Panc1 (cell line): ENCODE measurements around the gene RGS14. TPM values are rescaled to one million over a fixed set of nuclear protein-coding genes. Genes with fewer than 3 reads are reported as not detected.

ENCODE experiments used
- ATAC-seq: fragments of 200-7000 bp; cut with Tn5 transposase; 2 replicates; pipeline ENCODE4 v1.9.1; 2020; ENCODE audit warnings: mild to moderate bottlenecking, moderate library complexity
- BruUV-seq: library from RNA; stranded (reverse); fragments of 400-500 nt; replicated peaks from 2 replicates; lab custom pipeline; 2021; lab: Mats Ljungman, UMichigan
- CTCF ChIA-PET: fragments of 300-600 bp; sonication (Branson Sonifier 250); formaldehyde crosslinking; loops from one replicate; lab custom pipeline; 2022; ENCODE audit warnings: antibody characterized with exemption; lab: Charles Lee
- POLR2A ChIA-PET: fragments of 300-600 bp; sonication (Branson Sonifier 250); formaldehyde crosslinking; loops from one replicate; lab custom pipeline; 2022; ENCODE audit warnings: antibody characterized with exemption; lab: Charles Lee
- DNase-seq: peaks from one replicate; pipeline ENCODE4 v3.0.0-alpha.2; 2010; ENCODE audit warnings: low read depth, low spot score
- H3K27ac ChIP-seq: 2 replicates; pipeline ENCODE4 v1.5.1; 2011; ENCODE audit warnings: mild to moderate bottlenecking, low read length, inconsistent platforms
- H3K27me3 ChIP-seq: fragments of 200-500 bp; sonication (Bioruptor generic); 2 replicates; pipeline ENCODE4 v1.6.0; 2014; ENCODE audit warnings: low read length, inconsistent platforms; ENCODE audit not compliant: control insufficient read depth, insufficient read depth
- H3K36me3 ChIP-seq: fragments of 200-500 bp; sonication (Bioruptor generic); 2 replicates; pipeline ENCODE4 v1.5.1; 2014; ENCODE audit warnings: inconsistent platforms, mild to moderate bottlenecking, low read length, moderate library complexity; ENCODE audit not compliant: control insufficient read depth, insufficient read depth
- H3K4me1 ChIP-seq: 2 replicates; pipeline ENCODE4 v1.5.1; 2011; ENCODE audit warnings: inconsistent platforms, mild to moderate bottlenecking, low read length, moderate library complexity; ENCODE audit not compliant: control insufficient read depth, insufficient read depth
- H3K4me3 ChIP-seq, 2 experiments: 2 replicates each; pipeline ENCODE4 v1.5.1; 2011 to 2012; ENCODE audit warnings: low read depth in 2 of 2, low read length in 2 of 2, mild to moderate bottlenecking in 2 of 2, inconsistent platforms in 1 of 2, moderate library complexity in 1 of 2
- H3K9me3 ChIP-seq: fragments of 200-500 bp; sonication (Bioruptor generic); 2 replicates; pipeline ENCODE4 v1.5.1; 2014; ENCODE audit warnings: low read depth, mild to moderate bottlenecking, inconsistent platforms, low read length, moderate library complexity; ENCODE audit not compliant: control insufficient read depth, insufficient read depth
- POLR2AphosphoS5 ChIP-seq: IDR thresholded peaks from 2 replicates; pipeline ENCODE4 v1.6.1; 2012; ENCODE audit warnings: mild to moderate bottlenecking, low read depth, low read length, moderate library complexity
- SIN3A ChIP-seq: IDR thresholded peaks from 2 replicates; pipeline ENCODE4 v1.6.1; 2012; ENCODE audit warnings: low read depth, mild to moderate bottlenecking, low read length, moderate library complexity, borderline replicate concordance; ENCODE audit not compliant: insufficient read depth
- TCF7L2 ChIP-seq: IDR thresholded peaks from 2 replicates; pipeline ENCODE4 v1.6.1; 2011; ENCODE audit warnings: mild to moderate bottlenecking, low read depth, low read length, inconsistent platforms
- in situ Hi-C: cut with HindIII; loops from 2 replicates; pipeline ENCODE4 v1.10.0; 2016; ENCODE audit warnings: low sequenced_read_pairs, low pct_unique_long_range_greater_than_20kb
- intact Hi-C: fragments of 100-400 bp; cut with micrococcal nuclease; formaldehyde crosslinking; loops from one replicate; pipeline ENCODE4 v1.10.0; 2022; ENCODE audit not compliant: unreplicated experiment
- total RNA-seq: library from RNA; stranded (reverse); gene quantifications from one replicate; pipeline ENCODE4 v1.2.1, GENCODE V29; 2021; ENCODE audit not compliant: unreplicated experiment
- TF ChIP-seq, protein P1 (sequence below), 2 experiments: IDR thresholded peaks; 2 replicates each; pipeline ENCODE4 v1.6.1; 2011 to 2012; ENCODE audit warnings: low read depth in 2 of 2, control low read depth in 1 of 2, low read length in 1 of 2, mild to moderate bottlenecking in 1 of 2, moderate library complexity in 1 of 2; ENCODE audit not compliant: insufficient read depth in 1 of 2
- TF ChIP-seq, protein P2 (sequence below): fragments of 450-650 bp; IDR thresholded peaks from 2 replicates; pipeline ENCODE4 v1.5.1; 2017; ENCODE audit warnings: mild to moderate bottlenecking

RGS14 gene
- total RNA-seq, 1 experiment from 2014 or later: 13.5 TPM

DNA sequence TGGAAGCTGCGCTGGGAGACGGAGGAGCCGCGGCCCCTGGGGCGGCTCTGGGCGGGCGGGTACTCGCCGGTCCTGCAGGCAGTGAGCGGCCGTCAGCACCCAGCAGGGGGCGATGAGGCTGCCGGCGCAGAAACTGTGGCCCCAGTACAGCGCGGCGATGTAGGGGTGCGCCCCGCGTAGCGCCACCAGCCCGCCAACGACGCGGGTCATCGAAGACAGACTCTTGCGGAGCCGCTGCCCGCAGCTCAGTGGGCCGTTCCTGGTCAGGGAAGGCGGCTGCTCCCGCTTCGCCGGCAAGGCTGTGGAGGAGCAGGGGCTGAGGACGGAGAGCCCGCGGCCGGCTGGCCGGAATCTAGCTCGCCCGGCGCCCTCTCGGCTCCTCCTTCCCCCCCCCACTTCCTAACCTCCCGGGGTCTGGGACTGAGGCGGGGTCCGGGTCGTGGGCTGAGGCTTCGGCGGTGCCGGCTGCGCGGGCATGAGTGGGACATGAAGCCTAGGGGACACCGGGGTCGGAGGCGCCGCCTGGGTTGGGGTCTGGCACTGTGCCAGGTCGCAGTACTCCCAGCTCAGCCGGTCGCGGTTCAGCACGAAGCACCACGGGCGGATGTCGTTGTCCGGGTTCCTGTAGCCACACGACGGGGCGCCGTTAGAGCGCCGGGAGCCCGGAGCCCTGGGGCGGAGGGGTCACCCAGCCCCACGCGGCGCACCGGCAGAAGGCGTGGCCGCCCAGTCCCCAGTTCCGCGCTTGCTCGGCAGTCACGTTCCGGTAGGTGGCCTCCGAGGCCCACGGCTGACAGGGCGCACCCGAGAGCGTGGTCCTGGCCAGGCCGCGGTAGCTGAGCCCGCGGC lies 46.3 kb downstream of the RGS14 start:
- TF ChIP-seq, protein P1, sequence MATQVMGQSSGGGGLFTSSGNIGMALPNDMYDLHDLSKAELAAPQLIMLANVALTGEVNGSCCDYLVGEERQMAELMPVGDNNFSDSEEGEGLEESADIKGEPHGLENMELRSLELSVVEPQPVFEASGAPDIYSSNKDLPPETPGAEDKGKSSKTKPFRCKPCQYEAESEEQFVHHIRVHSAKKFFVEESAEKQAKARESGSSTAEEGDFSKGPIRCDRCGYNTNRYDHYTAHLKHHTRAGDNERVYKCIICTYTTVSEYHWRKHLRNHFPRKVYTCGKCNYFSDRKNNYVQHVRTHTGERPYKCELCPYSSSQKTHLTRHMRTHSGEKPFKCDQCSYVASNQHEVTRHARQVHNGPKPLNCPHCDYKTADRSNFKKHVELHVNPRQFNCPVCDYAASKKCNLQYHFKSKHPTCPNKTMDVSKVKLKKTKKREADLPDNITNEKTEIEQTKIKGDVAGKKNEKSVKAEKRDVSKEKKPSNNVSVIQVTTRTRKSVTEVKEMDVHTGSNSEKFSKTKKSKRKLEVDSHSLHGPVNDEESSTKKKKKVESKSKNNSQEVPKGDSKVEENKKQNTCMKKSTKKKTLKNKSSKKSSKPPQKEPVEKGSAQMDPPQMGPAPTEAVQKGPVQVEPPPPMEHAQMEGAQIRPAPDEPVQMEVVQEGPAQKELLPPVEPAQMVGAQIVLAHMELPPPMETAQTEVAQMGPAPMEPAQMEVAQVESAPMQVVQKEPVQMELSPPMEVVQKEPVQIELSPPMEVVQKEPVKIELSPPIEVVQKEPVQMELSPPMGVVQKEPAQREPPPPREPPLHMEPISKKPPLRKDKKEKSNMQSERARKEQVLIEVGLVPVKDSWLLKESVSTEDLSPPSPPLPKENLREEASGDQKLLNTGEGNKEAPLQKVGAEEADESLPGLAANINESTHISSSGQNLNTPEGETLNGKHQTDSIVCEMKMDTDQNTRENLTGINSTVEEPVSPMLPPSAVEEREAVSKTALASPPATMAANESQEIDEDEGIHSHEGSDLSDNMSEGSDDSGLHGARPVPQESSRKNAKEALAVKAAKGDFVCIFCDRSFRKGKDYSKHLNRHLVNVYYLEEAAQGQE (IDR thresholded peaks at IDR 0.05; ENCODE audit: insufficient read depth in 1 of 2, low read depth in 2 of 2, low read length in 1 of 2): 0 out of 4 replicates have a peak, but pooled peaks of 1 of the 2 experiments have one; percentile 44
- TF ChIP-seq, protein P2, sequence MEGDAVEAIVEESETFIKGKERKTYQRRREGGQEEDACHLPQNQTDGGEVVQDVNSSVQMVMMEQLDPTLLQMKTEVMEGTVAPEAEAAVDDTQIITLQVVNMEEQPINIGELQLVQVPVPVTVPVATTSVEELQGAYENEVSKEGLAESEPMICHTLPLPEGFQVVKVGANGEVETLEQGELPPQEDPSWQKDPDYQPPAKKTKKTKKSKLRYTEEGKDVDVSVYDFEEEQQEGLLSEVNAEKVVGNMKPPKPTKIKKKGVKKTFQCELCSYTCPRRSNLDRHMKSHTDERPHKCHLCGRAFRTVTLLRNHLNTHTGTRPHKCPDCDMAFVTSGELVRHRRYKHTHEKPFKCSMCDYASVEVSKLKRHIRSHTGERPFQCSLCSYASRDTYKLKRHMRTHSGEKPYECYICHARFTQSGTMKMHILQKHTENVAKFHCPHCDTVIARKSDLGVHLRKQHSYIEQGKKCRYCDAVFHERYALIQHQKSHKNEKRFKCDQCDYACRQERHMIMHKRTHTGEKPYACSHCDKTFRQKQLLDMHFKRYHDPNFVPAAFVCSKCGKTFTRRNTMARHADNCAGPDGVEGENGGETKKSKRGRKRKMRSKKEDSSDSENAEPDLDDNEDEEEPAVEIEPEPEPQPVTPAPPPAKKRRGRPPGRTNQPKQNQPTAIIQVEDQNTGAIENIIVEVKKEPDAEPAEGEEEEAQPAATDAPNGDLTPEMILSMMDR: peak; percentile 82
- TF ChIP-seq TCF7L2: no peak
- peak; percentile 56; the same call in 1 of the 2 replicates for TF ChIP-seq POLR2AphosphoS5
- TF ChIP-seq SIN3A: peak; percentile 69; the same call in 1 of the 2 replicates
- Histone ChIP-seq H3K27me3 (no peaks in the 10 kb centered on the region), H3K4me1 (peaks cover 10% of the 10 kb centered on the region), H3K27ac (peak overlapping the region; percentile 72), H3K36me3 (no peaks in the 10 kb centered on the region), H3K4me3 (peak overlapping the region; percentile 60 to 86), H3K9me3 (no peaks in the 10 kb centered on the region)
- no peak for DNase-seq
- CTCF ChIA-PET: interaction anchor here (0.6 to 4.3 kb wide), 13 partner anchors 9 to 97 kb away, joined by 3 to 34 read pairs (median 4); partner anchors contain the start of gene GRK6
- peak; percentile 88 for ATAC-seq
- in situ Hi-C loops: no loop called here
- intact Hi-C loops: loop anchor here (2.0 kb wide), 1 partner anchor 53 kb away; no protein-coding TSS in a partner anchor
- BruUV-seq: no TSS peak
- POLR2A ChIA-PET: interaction anchor here (0.6 to 1.1 kb wide), 4 partner anchors 22 to 52 kb away, joined by 3 to 11 read pairs (median 6); no protein-coding TSS in a partner anchor

DNA sequence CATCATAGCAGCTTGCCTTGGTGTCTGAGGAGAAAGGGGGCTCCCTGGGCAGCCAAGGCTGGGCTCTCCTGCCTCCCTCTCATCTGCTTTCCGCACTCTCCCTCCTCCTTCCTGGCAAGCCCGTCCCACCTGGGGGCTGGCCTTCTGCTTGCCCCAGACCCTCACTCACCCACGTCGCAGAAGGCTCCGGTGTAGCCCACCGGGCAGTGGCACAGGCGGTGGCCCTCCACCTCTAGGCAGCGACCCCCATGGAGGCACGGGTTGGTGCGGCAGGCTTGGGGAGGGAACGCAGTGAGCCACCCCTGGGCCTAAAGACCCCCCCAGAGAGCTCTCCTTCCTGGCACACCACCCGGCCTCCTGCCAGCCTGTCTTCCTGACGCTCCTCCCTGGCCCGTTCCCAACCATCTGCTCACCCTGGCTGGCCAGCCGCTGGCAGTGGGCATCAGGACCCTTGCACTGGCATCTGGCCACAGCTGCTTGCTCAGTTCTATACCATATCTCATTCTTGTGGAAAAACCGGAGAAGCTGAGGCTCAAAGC lies 47.0 kb downstream of the RGS14 start:
- DNase-seq (no peak), ATAC-seq (no peak)
- no peak for TF ChIP-seq TCF7L2
- TF ChIP-seq, protein P2: no peak
- TF ChIP-seq SIN3A: no peak
- TF ChIP-seq, protein P1 (IDR thresholded peaks at IDR 0.05; ENCODE audit: insufficient read depth in 1 of 2, low read depth in 2 of 2, low read length in 1 of 2): no peak
- TF ChIP-seq POLR2AphosphoS5: no peak
- H3K36me3 ChIP-seq: no peaks in the 10 kb centered on the region
- BruUV-seq: no TSS peak
- H3K27me3 ChIP-seq: no peaks in the 10 kb centered on the region
- H3K4me3 ChIP-seq: peak overlapping the region; percentile 60 to 86
- no peaks in the 10 kb centered on the region for H3K9me3 ChIP-seq
- in situ Hi-C loops (no loop called here), intact Hi-C loops (no loop called here)
- CTCF ChIA-PET: interaction anchor here (0.6 to 4.3 kb wide), 9 partner anchors 10 to 86 kb away, joined by 3 to 34 read pairs (median 5); partner anchors contain the start of gene GRK6
- H3K27ac ChIP-seq: peak overlapping the region; percentile 72; the same call in 1 of the 2 replicates
- POLR2A ChIA-PET: interaction anchor here (0.6 to 1.1 kb wide), 2 partner anchors 21 to 53 kb away, joined by 3 to 11 read pairs; no protein-coding TSS in a partner anchor
- peaks cover 10% of the 10 kb centered on the region for H3K4me1 ChIP-seq
